SK-N-MC (cell line): ENCODE data around the gene TTL.

Experiments
- DNase-seq: peaks from one replicate; pipeline ENCODE4 v3.0.0-alpha.2; 2011; ENCODE audit warnings: low read depth, low spot score
- H3K27ac ChIP-seq: fragments of 200-600 bp; sonication (generic); 2 replicates; pipeline ENCODE4 v1.5.1; 2016; ENCODE audit warnings: mixed run types
- H3K36me3 ChIP-seq: fragments of 200-600 bp; sonication (generic); 2 replicates; pipeline ENCODE4 v1.6.1; 2017; ENCODE audit warnings: antibody characterized with exemption, low read length, mixed read lengths; ENCODE audit not compliant: insufficient read depth
- H3K4me3 ChIP-seq: fragments of 200-600 bp; sonication (generic); 2 replicates; pipeline ENCODE4 v1.5.1; 2016
- H3K9ac ChIP-seq: fragments of 200-600 bp; sonication (generic); 2 replicates; pipeline ENCODE4 v1.8.0; 2017; ENCODE audit warnings: mixed run types, mixed read lengths; ENCODE audit not compliant: insufficient read length
- H3K9me3 ChIP-seq: fragments of 200-600 bp; sonication (generic); 2 replicates; pipeline ENCODE4 v1.6.1; 2017; ENCODE audit warnings: low read depth, mild to moderate bottlenecking, antibody characterized with exemption, low read length, moderate library complexity, mixed read lengths
- EZH2 ChIP-seq: fragments of 200-600 bp; sonication (generic); IDR thresholded peaks from one replicate; pipeline ENCODE4 v1.6.1; 2017; ENCODE audit warnings: antibody characterized with exemption
- FOXP2 ChIP-seq: optimal IDR thresholded peaks from 2 replicates; pipeline ENCODE3; 2011; ENCODE audit warnings: mild to moderate bottlenecking, moderate library complexity; ENCODE audit not compliant: insufficient read depth; ENCODE audit errors: extremely low read length, control extremely low read depth
- POLR2AphosphoS5 ChIP-seq: IDR thresholded peaks from 2 replicates; pipeline ENCODE4 v1.6.1; 2012; ENCODE audit warnings: mild to moderate bottlenecking, low read depth, low read length, borderline replicate concordance

The TTL gene

DNA sequence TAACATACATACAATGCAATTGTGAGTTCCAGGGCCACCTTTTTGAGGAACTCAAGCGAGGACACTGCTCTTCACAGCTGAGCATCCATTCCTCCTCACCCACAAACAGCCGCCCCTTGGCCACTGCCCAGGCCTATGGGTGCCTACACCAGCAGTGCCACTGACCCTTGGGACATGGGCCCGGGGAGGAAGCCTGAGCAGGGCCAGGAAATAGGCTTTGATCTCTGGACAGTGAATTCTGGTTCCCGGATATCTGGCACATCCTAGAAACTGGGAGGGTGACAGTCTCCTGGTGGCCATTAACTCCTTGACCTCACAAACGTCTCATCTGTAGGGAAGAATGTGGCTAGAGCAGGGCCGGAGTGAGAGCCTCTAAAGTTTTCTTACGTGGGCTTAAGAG is 5.5 kb upstream of the TTL start:
- TF ChIP-seq POLR2AphosphoS5, result no peak
- no peak for TF ChIP-seq EZH2
- TF ChIP-seq FOXP2, result no peak
- Histone ChIP-seq H3K36me3 (no peaks in the 10 kb centered on the region), H3K9me3 (no peaks in the 10 kb centered on the region), H3K9ac (no peak overlapping the region), H3K27ac (no peak overlapping the region), H3K4me3 (no peak overlapping the region)
- no peak for DNase-seq

DNA sequence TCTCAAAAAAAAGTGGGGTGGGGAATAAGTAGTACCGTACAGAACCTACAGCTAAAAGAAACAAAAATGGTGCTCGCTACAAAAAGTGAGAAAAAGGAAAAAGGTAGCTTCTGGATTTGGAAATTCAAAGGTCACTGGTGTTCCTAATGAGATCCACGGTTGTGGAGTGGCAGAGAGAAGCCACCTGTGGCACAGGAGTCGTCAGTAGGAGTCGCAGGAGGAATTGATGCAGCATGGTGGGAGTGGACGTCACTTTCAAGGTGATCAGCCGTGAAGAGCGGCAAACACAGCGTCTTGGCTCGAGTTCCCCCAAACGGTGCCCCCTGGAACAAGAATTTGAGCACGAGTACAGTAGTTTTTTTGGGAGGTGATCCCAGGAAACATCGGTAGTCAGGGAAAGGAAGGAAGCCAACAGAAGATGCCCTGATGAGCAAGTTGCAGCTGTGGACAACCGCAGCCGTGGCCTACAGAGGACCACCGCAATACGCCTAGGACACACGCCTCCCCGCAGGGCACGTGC is 1.4 kb upstream of the TTL start:
- Histone ChIP-seq H3K9me3 (no peaks in the 10 kb centered on the region), H3K27ac (no peak overlapping the region), H3K36me3 (0 out of 2 replicates have a peak, but pooled peaks cover 2% of the 10 kb centered on the region), H3K9ac (no peak overlapping the region), H3K4me3 (peak overlapping the region; percentile 96)
- no peak for DNase-seq
- no peak for TF ChIP-seq POLR2AphosphoS5
- no peak for TF ChIP-seq FOXP2

DNA sequence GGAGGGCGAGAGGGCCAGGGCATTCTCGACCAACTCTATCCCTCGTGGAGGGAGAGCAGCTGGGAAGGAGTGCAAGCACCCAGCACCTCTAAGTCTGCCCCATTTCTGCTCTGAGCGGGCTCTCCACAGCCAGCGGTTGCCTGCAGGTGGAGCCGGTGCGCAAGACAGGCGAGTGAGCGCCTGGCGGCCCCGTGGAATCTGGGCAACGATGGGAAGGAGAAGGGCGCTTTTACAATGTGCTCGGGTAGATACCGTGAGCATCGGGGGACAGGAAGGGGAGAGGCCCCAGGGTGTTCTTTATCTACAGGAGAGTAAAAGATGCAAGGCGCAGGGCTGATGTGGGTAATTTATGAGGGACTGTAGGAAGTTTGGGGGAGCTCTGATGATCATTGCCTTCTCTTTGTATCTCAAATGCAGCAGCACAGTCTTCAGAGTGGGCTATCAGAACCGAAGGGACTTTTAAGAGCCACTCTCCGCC is 867 bp upstream of the TTL start:
- TF ChIP-seq EZH2 (no peak), POLR2AphosphoS5 (peak; percentile 45; the same call in 1 of the 2 replicates), FOXP2 (no peak)
- peak overlapping the region; percentile 47 for H3K27ac ChIP-seq
- peak overlapping the region; percentile 96 for H3K4me3 ChIP-seq
- H3K36me3 ChIP-seq, result peaks cover 6% of the 10 kb centered on the region; the same call in 1 of the 2 replicates
- peak; percentile 18 for DNase-seq
- peak overlapping the region; percentile 79 for H3K9ac ChIP-seq
- no peaks in the 10 kb centered on the region for H3K9me3 ChIP-seq

DNA sequence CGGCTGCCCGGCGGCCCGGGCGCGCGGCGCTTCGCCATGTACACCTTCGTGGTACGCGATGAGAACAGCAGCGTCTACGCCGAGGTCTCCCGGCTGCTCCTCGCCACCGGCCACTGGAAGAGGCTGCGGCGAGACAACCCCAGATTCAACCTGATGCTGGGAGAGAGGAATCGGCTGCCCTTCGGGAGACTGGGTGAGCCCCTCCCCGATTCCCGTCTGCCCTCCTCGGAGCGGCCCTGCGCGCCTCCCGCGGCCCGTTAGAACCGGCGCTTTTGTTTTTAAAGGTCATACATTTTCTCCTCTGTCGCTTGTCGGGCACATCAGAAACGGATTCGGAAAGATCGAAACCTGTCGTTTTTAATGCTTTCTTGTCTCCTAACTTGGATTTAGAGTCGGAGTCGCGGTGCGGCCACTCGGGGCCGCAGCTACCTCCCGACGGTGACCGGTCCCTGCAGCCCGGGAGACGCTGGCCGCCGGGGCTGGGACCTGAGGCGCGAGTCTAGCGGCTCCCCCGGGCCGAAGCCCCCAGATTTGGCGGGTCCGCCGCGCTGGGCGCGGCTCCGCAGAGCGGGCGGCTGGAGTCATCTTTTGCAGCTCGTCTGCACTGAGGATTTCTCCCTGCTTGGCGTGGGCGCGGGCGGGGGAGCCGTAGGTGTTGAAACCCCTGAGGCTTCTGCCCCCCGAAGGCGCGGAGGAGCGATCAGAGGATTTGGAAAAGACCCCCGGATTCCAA is 519 bp downstream of the TTL start:
- Histone ChIP-seq H3K4me3 (peak overlapping the region; percentile 99), H3K36me3 (peaks cover 20% of the 10 kb centered on the region), H3K9ac (peak overlapping the region; percentile 91), H3K27ac (peak overlapping the region; percentile 31; the same call in 1 of the 2 replicates), H3K9me3 (no peaks in the 10 kb centered on the region)
- DNase-seq, result no peak
- TF ChIP-seq FOXP2, result no peak
- TF ChIP-seq EZH2, result no peak
- no peak for TF ChIP-seq POLR2AphosphoS5

DNA sequence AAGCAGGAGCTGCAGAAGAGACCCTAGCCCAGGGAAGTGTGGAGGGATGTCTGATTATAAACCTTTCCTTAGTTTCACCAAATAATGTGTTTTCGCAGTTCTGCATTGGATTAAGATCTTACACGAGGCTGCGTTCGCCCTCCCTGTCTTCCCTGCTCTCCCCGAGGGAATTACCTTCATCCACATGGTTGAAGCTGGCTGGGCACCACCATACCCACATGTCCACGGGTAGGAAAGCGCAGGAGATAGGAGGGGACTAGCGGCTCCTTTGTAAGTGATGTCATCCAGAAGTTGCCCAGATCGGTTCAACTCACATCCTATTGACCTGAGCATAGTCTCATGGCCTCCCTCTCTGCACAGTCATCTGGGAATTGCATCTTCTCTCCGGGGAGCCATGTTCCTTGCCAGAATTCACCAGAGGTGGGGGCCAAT is 1.1 kb downstream of the TTL start:
- no peak for TF ChIP-seq FOXP2
- TF ChIP-seq EZH2, result no peak
- TF ChIP-seq POLR2AphosphoS5, result no peak
- Histone ChIP-seq H3K9ac (peak overlapping the region; percentile 91), H3K4me3 (peak overlapping the region; percentile 99), H3K27ac (no peak overlapping the region), H3K36me3 (peaks cover 21% of the 10 kb centered on the region), H3K9me3 (no peaks in the 10 kb centered on the region)
- DNase-seq, result no peak

DNA sequence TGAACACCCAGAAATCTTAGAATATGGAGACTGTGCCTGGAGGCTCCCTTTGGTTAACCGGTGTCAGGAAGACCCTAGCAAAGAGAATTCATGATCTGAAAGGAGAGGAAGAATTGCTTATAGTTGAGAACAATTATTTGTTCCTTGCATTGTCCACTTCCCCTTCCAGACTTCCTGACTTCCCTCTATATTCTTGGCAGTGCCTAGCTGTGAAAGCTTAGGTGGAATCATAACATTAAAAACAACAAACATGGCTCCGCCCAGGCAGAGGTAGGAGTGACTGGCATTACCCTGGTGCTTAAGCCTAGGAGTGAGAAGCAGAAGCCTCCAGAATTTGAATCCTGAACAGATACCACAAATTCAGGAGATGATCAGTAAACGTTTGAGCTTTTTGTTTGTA is 1.9 kb downstream of the TTL start:
- Histone ChIP-seq H3K9ac (peak overlapping the region; percentile 91), H3K27ac (no peak overlapping the region), H3K36me3 (peaks cover 21% of the 10 kb centered on the region), H3K9me3 (no peaks in the 10 kb centered on the region), H3K4me3 (peak overlapping the region; percentile 99)
- DNase-seq, result no peak
- TF ChIP-seq FOXP2 (no peak), POLR2AphosphoS5 (no peak), EZH2 (no peak)

DNA sequence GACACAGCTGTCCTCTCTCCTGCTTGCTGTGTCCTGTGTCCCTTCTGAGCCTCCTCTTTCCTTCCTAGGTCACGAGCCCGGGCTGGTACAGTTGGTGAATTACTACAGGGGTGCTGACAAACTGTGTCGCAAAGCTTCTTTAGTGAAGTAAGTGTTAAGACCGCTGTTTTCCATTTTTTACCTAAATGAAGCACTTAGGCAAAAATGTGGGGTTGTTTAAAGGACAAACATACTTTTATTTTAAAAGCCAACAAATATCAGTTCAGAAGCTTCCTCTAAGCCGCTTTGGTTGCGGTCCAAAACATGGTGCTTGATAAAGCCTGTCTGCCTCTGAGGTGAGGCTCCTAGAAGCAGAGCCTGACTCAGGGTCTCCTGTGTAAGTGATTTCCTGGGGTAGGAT is 3.9 kb downstream of the TTL start:
- H3K36me3 ChIP-seq, result peaks cover 28% of the 10 kb centered on the region
- H3K27ac ChIP-seq, result no peak overlapping the region
- H3K9ac ChIP-seq, result no peak overlapping the region
- DNase-seq, result no peak
- no peak overlapping the region for H3K4me3 ChIP-seq
- TF ChIP-seq FOXP2 (no peak), POLR2AphosphoS5 (no peak), EZH2 (no peak)
- no peaks in the 10 kb centered on the region for H3K9me3 ChIP-seq

DNA sequence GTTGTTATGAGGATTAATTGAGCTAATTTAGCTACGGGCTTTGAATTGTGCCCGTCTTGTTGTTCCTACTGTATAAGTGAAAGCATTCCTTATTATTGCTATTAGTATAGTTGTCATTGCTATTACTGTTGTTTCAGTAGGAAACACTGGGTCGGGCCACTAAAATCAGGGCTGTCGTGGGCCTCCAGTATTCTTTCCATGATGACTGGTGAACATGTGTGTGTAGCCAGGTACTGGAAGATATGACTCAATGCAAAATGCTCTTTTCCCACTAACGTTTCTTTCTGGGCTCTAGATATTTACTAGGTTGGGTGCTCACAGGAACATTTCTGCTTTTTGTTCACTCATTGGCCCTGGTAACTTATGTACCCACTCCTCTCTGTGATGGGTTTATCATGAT is 4.9 kb downstream of the TTL start:
- TF ChIP-seq FOXP2 (no peak), POLR2AphosphoS5 (no peak), EZH2 (no peak)
- no peaks in the 10 kb centered on the region for H3K9me3 ChIP-seq
- peaks cover 30% of the 10 kb centered on the region for H3K36me3 ChIP-seq
- no peak overlapping the region for H3K27ac ChIP-seq
- DNase-seq, result no peak
- H3K9ac ChIP-seq, result no peak overlapping the region
- no peak overlapping the region for H3K4me3 ChIP-seq
